HL-60 (cell line): ENCODE results near the gene EXOSC3.

Experiments
- GABPA ChIP-seq: IDR thresholded peaks from 2 replicates; pipeline ENCODE4 v1.6.1; 2012; ENCODE audit warnings: low read depth
- POLR2AphosphoS5 ChIP-seq: IDR thresholded peaks from 2 replicates; pipeline ENCODE4 v1.6.1; 2012; ENCODE audit warnings: low read depth
- TF ChIP-seq, protein P1 (sequence below): IDR thresholded peaks from one replicate; pipeline ENCODE4 v1.5.1; 2011; ENCODE audit warnings: low read length, control low read depth, inconsistent platforms; ENCODE audit not compliant: insufficient read depth
- TF ChIP-seq, protein P2 (sequence below): IDR thresholded peaks from 2 replicates; pipeline ENCODE4 v1.6.1; 2012; ENCODE audit warnings: low read depth; ENCODE audit not compliant: insufficient replicate concordance

GRCh38 chr9:37801287-37801850 is 16.5 kb upstream of the EXOSC3 start:
- TF ChIP-seq, protein P1, sequence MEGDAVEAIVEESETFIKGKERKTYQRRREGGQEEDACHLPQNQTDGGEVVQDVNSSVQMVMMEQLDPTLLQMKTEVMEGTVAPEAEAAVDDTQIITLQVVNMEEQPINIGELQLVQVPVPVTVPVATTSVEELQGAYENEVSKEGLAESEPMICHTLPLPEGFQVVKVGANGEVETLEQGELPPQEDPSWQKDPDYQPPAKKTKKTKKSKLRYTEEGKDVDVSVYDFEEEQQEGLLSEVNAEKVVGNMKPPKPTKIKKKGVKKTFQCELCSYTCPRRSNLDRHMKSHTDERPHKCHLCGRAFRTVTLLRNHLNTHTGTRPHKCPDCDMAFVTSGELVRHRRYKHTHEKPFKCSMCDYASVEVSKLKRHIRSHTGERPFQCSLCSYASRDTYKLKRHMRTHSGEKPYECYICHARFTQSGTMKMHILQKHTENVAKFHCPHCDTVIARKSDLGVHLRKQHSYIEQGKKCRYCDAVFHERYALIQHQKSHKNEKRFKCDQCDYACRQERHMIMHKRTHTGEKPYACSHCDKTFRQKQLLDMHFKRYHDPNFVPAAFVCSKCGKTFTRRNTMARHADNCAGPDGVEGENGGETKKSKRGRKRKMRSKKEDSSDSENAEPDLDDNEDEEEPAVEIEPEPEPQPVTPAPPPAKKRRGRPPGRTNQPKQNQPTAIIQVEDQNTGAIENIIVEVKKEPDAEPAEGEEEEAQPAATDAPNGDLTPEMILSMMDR: no peak
- TF ChIP-seq POLR2AphosphoS5 (no peak), GABPA (no peak)
- TF ChIP-seq, protein P2, sequence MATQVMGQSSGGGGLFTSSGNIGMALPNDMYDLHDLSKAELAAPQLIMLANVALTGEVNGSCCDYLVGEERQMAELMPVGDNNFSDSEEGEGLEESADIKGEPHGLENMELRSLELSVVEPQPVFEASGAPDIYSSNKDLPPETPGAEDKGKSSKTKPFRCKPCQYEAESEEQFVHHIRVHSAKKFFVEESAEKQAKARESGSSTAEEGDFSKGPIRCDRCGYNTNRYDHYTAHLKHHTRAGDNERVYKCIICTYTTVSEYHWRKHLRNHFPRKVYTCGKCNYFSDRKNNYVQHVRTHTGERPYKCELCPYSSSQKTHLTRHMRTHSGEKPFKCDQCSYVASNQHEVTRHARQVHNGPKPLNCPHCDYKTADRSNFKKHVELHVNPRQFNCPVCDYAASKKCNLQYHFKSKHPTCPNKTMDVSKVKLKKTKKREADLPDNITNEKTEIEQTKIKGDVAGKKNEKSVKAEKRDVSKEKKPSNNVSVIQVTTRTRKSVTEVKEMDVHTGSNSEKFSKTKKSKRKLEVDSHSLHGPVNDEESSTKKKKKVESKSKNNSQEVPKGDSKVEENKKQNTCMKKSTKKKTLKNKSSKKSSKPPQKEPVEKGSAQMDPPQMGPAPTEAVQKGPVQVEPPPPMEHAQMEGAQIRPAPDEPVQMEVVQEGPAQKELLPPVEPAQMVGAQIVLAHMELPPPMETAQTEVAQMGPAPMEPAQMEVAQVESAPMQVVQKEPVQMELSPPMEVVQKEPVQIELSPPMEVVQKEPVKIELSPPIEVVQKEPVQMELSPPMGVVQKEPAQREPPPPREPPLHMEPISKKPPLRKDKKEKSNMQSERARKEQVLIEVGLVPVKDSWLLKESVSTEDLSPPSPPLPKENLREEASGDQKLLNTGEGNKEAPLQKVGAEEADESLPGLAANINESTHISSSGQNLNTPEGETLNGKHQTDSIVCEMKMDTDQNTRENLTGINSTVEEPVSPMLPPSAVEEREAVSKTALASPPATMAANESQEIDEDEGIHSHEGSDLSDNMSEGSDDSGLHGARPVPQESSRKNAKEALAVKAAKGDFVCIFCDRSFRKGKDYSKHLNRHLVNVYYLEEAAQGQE: no peak
